GM18505 (cell line): ENCODE results near the gene MKNK1.

ENCODE experiments used
- ATAC-seq: cut with Tn5 transposase; IDR thresholded peaks from one replicate; pipeline ENCODE4 v1.9.1; 2021; ENCODE audit not compliant: unreplicated experiment
- POLR2A ChIP-seq: IDR thresholded peaks from 4 replicates; pipeline ENCODE4 v1.6.1; 2011; ENCODE audit warnings: borderline replicate concordance; ENCODE audit not compliant: insufficient read depth, insufficient read length; ENCODE audit errors: extremely low read depth

Gene MKNK1

DNA sequence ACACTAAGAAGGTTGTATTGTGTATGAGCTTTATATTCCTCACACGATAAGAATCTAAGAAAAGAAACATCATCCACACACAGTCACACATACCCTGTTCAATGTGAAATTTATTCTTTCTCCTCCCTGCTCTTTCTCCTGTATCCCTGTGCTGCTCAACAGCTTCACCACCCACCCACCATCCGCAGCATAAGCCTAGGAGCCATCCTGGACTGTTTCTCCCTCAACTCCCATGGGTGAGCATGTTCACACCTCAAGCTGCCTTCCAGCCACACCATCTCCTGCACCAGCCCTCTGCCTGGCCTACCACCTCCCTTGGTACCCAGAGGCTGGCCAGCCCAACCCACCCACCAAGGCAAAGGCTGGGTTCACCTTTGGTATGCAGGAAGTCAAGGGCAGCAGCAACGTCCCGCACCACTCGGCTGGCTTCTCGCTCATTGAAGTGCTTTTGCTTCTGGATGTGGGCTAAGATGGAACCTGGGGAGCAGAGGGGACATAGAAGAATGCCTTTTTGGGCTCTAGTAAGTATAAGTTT is 32.3 kb downstream of the MKNK1 start:
- TF ChIP-seq POLR2A = no peak

GRCh38 chr1:46569884-46570725 is 34.0 kb downstream of the MKNK1 start:
- ATAC-seq = no peak
- no peak for TF ChIP-seq POLR2A

More for the DNA sequence above, 32.3 kb downstream of the MKNK1 start:
- no peak for ATAC-seq

DNA sequence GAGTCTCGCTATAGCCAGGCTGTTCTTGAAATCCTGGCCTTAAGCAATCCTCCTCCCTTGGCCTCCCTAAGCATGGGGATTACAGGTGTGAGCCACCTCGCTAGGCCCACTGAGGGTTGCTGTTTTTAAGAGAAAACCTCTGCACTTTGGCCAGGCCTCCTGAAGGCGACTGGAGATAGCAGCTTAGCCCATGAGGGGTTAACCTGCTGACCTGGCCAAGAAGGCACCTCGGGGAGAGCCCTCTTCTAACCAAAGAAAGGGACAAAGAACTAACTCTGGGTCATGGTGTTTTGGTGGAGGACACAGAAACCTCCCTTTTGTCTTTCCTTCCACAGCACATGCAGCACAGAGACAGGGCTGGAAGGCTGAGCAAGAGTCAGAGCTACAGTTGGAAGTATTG is 35.0 kb downstream of the MKNK1 start:
- no peak for ATAC-seq

GRCh38 chr1:46568461-46568891 is 35.6 kb downstream of the MKNK1 start:
- ATAC-seq = no peak

More for the DNA sequence above, 35.0 kb downstream of the MKNK1 start:
- no peak for TF ChIP-seq POLR2A

DNA sequence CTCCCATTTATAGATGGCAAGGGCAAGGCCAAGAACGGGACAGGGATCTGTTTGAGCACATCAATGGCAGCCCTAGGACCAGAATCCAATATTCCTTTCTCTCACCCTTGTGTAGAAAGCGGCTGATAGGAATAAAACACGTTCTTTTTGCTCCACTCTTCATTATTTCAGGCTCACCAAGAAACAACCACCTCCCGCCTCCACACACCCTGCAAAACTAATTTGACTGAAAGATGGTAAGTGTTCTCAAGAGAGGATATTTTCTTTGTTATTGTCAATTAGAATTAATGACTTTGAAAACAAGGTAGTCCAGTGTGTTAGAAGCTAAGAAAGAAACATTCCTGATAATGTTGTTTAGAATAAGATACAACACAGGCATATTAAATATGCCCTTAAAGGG is 40.7 kb downstream of the MKNK1 start:
- ATAC-seq = no peak
- TF ChIP-seq POLR2A = no peak

More at GRCh38 chr1:46568461-46568891, 35.6 kb downstream of the MKNK1 start:
- no peak for TF ChIP-seq POLR2A

- no peak for TF ChIP-seq POLR2A
- ATAC-seq = no peak
Measured at GRCh38 chr1:46562498-46562897, 41.6 kb downstream of the MKNK1 start.

GRCh38 chr1:46558966-46559365 is 45.1 kb downstream of the MKNK1 start:
- ATAC-seq = no peak

GRCh38 chr1:46558141-46558963 is 45.7 kb downstream of the MKNK1 start:
- ATAC-seq = no peak

More at GRCh38 chr1:46558966-46559365, 45.1 kb downstream of the MKNK1 start:
- TF ChIP-seq POLR2A = no peak

GRCh38 chr1:46557403-46557802 is 46.7 kb downstream of the MKNK1 start:
- TF ChIP-seq POLR2A = no peak
- ATAC-seq = no peak

More at GRCh38 chr1:46558141-46558963, 45.7 kb downstream of the MKNK1 start:
- TF ChIP-seq POLR2A = no peak

- no peak for ATAC-seq
- TF ChIP-seq POLR2A = no peak
Measured at GRCh38 chr1:46556822-46557221, 47.2 kb downstream of the MKNK1 start.

DNA sequence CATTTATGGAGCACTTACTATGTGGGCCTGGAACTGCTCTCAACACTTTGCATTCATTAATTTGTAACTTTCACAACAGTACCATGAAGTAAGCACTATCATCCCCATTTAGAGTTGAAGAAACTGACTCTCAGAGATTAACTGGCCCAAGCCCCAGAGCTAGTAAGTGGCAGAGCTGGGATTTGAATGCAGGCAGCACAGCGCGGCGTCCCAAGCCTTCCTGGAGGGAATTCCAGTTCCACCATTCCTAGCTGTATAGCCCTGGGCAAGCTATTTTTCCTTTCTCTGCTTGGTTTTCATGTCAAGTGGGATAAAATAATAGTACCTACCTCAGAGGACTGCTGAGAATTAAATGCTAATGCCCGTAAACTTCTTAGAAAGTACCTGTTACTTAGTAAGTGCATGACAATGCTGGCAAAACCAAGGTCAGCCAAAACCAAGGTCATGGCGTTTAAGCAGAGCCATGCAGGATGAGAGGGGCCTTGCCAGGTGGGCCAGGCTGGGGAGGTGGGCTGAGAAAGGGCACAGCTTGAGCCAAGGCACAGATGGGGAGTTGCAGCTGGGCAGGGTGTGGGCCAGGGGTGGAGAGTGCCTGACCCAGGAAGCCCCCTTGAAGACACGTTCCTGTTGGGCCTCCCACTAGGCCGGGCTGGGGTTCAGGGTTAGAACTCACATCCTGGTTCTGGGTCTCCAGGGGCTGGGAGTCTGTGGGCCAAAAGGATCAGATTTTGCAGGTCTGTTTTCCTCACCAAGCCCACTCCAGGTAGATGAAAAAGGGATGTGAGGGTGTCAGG is 48.0 kb downstream of the MKNK1 start:
- TF ChIP-seq POLR2A = no peak
- no peak for ATAC-seq

DNA sequence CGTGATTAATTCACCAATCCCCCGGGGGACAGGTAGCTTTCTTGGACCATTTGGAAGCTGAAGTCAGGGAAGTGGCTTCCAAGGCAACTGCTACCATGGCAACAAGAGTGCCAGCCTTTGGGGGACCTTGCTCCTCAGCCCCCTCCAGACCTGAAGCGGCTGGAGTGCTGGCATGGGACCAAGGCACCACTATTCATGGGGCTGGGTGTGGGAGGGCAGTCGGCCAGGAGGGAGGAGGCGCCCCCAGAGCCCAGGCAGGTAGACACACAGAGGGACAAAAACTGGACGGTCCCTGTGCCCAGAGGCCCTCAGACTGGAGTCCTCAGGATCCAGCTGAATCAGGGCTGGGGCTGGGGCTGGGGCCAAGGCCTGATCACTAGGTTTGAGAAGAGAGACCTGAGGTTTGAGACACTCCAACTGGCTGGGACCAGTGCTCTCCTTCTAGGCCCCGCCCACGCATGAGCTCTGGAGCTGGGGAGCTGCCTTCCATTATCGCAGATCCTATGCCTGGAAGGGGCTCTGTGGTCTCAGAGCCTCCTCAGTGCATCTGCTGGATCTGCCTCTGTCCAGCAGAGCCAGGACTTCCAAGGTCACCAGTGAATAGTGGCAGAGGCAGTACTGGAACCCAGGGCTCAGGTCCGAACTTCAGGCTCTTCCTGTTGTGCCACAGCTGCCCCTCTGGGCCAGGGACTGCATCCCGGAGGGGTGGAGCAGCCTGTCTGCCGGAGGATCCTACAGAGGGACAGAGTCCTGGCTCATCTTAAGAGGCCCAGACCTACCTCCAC is 49.3 kb downstream of the MKNK1 start:
- ATAC-seq = no peak
- TF ChIP-seq POLR2A = no peak
